ENCODE data around the gene ADGRG6.
"Not testable (repeated sequence)": the region's sequence is repeated elsewhere in the genome, so short reads cannot be mapped to it uniquely, and the experiment has no call there.

Gene ADGRG6

DNA sequence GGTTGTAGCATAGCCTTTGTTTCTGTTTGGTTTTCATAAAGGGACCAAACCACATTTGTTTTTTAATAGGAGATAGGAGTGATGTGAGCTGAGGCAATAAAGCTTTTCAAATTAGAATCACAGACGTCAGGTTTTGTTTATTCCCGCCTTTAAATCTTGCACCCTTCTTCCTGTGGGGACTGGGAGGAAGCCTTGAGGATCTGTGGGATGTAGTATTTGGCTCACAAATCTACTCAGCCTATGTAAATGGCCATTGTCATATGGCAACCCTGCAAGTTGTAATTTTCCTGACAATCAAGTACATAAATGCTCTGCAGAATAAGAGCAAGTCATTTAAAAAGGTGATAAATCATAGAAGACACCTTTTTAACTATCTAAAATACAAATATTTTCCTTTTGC lies 110.4 kb downstream of the ADGRG6 start:
- DNase-seq: no peak
- no peak for ATAC-seq
- no peak overlapping the region for H3K4me3 Mint-ChIP-seq
- no peak overlapping the region for H3K27ac Mint-ChIP-seq
- no peaks in the 10 kb centered on the region for H3K27me3 Mint-ChIP-seq
- no peaks in the 10 kb centered on the region for H3K9me3 Mint-ChIP-seq
- peaks cover 31% of the 10 kb centered on the region for H3K4me1 Mint-ChIP-seq

DNA sequence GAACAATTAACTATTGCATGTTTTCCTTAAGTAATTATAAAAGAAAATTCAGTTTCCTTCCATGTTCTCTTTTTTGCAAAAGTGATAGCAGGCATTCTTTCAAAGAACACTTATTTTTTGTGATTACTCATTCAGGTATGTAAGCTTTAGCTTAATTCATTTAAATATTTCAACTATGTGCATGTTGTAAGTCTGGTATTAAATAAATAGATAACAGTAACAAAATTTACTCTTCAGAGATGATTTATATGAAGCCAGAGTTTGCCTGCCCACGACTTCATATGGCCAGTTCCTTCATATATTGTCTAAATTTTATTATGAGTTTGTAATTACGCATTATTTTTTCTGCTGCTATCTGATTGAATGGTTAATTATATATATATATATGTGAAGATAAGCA lies 110.9 kb downstream of the ADGRG6 start:
- ATAC-seq (no peak), DNase-seq (no peak)
- Mint-ChIP-seq H3K4me3 (no peak overlapping the region), H3K27me3 (no peaks in the 10 kb centered on the region), H3K4me1 (peaks cover 31% of the 10 kb centered on the region), H3K27ac (no peak overlapping the region), H3K9me3 (no peaks in the 10 kb centered on the region)

DNA sequence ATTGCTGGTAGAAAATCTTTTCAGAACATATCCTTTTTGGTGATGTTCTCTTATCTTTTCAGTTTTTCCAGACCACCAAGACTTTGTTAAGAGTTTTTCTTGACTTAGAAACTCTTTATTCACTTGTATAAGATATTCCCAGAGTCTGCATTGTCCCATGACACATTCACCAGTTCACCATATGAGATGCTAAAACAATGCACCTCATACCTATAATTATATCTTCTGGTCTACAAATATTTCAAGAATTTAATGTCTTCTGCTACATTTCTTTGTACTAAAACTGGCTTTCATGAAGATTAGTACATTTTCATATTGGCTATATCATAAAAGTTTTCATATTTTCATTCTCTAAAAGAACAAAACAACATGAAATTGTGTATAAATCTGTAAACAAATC lies 111.3 kb downstream of the ADGRG6 start:
- ATAC-seq: no peak
- Mint-ChIP-seq H3K4me1 (peaks cover 27% of the 10 kb centered on the region), H3K27ac (no peak overlapping the region), H3K9me3 (no peaks in the 10 kb centered on the region), H3K4me3 (no peak overlapping the region), H3K27me3 (no peaks in the 10 kb centered on the region)
- no peak for DNase-seq

DNA sequence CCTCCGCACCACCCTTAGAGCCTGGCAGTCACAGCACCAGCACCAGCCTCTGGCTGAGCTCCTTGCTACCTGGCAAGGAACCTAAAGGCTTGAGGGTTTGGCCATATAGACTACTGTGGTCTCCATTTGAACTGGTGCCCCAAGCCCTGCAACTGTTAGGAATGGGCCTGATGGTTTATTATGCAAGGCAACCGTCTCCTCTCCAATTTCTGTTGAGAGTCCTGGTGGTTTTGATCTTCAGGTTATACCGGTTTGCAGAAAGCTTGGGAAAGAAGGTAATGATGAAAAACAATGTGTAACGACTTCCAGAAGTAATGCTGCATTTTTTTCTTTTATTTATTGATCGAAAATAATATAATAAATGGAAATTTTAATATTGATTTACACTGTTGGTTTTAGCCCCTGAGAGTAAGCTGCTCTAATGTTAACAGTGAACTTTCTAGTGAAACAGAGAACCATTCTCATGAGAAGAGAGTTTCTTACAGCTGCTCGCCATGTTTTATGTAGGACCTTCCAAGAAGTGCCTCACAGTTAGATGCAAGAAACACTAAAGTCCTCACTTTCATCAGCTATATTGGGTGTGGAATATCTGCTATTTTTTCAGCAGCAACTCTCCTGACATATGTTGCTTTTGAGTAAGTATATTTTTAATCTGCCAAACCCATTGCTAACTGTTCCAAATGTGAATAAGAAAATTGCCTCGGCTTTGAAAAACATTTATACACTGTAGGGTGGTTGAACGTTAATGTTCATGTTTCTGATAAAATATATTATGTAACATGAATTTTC lies 112.8 kb downstream of the ADGRG6 start:
- Mint-ChIP-seq H3K9me3 (no peaks in the 10 kb centered on the region), H3K27ac (no peak overlapping the region), H3K27me3 (no peaks in the 10 kb centered on the region), H3K4me1 (peaks cover 22% of the 10 kb centered on the region), H3K4me3 (no peak overlapping the region)
- ATAC-seq: no peak
- DNase-seq: no peak

DNA sequence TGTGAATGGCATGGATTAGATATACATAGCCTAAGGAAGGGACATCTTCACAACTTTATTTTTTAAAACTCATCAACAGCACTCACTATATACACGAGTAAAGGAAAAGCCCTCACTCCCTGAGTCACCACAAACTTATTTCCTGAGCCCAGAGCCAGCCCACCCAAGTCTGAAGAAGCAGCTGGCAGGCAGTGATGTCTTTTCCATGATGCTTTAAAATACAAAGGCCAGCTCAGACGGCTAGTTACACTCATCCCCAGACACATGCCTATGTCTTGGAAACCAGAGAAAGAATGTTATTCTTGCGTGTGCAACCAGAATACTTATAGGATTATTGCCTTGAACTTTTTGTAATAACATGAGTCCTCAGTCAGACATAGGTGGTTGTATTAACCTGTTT lies 114.4 kb downstream of the ADGRG6 start:
- H3K27me3 Mint-ChIP-seq: no peaks in the 10 kb centered on the region
- DNase-seq (no peak), ATAC-seq (no peak)
- H3K4me1 Mint-ChIP-seq: peaks cover 13% of the 10 kb centered on the region
- no peak overlapping the region for H3K27ac Mint-ChIP-seq
- no peaks in the 10 kb centered on the region for H3K9me3 Mint-ChIP-seq
- H3K4me3 Mint-ChIP-seq: no peak overlapping the region

DNA sequence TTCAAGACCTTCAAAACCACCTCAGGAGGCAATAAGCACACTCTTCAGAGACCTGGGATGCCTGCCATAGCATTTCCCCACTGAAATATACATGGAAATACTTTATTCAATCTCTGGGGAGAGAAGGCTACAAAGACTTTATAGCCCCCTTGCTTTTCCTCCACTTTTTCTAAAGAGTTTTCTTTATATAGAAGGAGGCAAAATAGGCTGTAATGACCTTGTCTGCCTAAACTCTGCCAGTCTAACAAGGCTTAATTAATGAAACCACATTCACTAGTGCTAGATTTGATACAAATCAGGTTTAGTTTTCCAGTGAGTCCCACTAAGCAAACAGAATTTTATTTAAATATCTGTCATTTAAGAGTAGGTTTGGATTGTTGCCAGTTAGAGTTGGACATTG lies 114.9 kb downstream of the ADGRG6 start:
- peaks cover 13% of the 10 kb centered on the region for H3K4me1 Mint-ChIP-seq
- H3K27ac Mint-ChIP-seq: no peak overlapping the region
- H3K27me3 Mint-ChIP-seq: no peaks in the 10 kb centered on the region
- no peaks in the 10 kb centered on the region for H3K9me3 Mint-ChIP-seq
- DNase-seq (no peak), ATAC-seq (no peak)
- no peak overlapping the region for H3K4me3 Mint-ChIP-seq

DNA sequence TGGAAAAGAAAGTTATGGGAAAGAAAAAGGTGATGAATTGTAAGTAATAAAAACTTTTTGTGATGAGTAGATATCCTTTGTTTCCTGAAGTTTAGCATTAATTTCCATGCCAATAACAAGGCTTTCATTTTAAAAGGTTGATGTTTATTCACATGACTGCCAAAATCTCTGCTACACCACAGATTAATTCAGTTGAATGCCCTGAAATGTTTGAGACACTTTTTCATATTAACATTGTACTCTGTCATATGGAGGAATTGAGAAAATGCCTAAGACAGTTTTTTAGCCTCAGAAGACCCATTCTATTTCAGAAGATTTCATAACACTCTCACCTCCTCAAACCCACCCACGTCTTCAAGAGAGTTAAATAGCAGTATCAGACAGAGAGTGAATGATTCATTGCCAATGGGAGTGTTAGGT lies 115.5 kb downstream of the ADGRG6 start:
- DNase-seq: no peak
- no peaks in the 10 kb centered on the region for H3K27me3 Mint-ChIP-seq
- no peak for ATAC-seq
- no peak overlapping the region for H3K27ac Mint-ChIP-seq
- H3K4me1 Mint-ChIP-seq: peaks cover 13% of the 10 kb centered on the region
- no peaks in the 10 kb centered on the region for H3K9me3 Mint-ChIP-seq
- no peak overlapping the region for H3K4me3 Mint-ChIP-seq

DNA sequence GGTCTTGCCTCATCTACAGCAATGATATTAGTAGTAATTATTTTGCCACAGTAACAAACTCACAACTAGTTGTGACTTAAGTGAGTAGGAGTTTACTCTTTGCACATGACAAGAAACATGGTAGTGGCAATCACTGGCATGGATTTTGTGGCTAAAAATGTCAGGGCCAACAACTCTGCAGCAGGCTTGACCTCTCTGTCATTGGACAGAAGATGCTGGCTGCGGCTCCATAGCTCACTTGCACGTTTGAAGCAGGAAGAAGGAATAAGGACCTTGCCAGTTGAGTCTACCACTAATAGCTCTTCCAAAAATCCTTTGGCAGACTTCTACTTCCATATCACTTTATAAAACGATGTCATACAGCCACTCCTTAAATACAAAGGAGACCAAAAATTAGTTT lies 117.3 kb downstream of the ADGRG6 start:
- Mint-ChIP-seq H3K4me1 (peaks cover 6% of the 10 kb centered on the region), H3K27me3 (no peaks in the 10 kb centered on the region), H3K27ac (no peak overlapping the region), H3K9me3 (no peaks in the 10 kb centered on the region), H3K4me3 (no peak overlapping the region)
- no peak for DNase-seq
- no peak for ATAC-seq

DNA sequence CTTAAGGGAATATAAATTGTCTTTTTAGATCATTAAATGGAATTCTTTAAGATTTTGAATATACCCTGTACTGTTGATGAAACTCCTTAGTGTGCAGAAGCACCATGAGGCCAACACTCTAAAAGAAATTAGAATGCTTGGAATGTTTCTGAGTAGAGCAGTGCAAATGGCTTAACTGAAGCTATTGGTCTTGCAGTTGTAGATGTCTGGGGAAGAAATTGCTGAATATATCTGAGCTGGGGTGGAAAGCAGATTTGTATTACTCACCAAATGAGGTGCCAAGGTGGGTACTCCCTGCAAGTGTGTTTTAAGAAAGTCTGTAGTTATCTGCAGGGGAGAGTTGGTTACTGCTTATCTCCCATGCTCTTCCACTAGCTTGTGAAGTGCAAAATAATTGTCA lies 119.0 kb downstream of the ADGRG6 start:
- DNase-seq (no peak), ATAC-seq (no peak)
- H3K4me3 Mint-ChIP-seq: no peak overlapping the region
- peaks cover 4 to 6% of the 10 kb centered on the region in 2 donors for H3K9me3 Mint-ChIP-seq
- H3K4me1 Mint-ChIP-seq: peaks cover 6% of the 10 kb centered on the region
- H3K27ac Mint-ChIP-seq: no peak overlapping the region
- H3K27me3 Mint-ChIP-seq: no peaks in the 10 kb centered on the region

DNA sequence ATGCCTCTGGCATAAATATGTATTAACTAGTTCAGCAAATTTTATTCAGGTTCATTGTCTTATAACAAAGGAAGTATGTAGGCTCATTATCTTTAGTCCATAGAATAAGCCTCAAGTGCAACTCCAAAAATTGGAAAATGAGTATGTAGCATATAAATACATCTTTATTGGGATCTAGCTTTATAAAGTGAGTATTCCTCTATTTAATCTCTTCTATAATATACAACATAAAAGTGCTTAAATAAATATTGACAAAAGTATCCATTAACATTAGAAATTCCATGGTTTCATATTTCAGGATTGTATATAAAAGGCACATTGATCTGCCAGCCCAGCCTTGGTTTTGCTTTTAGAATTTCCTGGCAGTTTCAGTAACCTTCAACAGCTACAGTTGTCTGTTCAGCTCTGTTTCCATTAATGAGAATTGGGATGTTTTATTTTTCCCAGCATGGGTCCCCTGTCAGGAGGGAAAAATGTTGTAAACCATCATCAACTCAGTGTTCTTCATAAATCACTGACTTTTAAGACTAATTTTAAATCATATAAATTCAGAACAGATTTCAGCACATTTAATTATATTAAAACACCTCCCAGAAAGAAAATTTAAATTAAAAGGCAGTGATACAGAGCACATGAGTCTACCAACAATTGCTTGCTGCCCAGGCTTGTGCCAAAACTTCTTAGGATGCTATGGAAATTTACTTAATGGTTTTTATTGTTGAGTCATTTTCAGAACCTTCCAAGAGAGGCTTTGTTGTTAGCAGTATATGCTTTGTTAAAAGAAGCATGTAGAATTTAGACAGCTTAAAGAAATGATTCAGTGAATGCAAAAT lies 119.7 kb downstream of the ADGRG6 start:
- DNase-seq (no peak), ATAC-seq (no peak)
- no peaks in the 10 kb centered on the region for H3K4me1 Mint-ChIP-seq
- H3K27ac Mint-ChIP-seq: no peak overlapping the region
- peaks cover 4 to 8% of the 10 kb centered on the region in 2 donors for H3K9me3 Mint-ChIP-seq
- H3K27me3 Mint-ChIP-seq: no peaks in the 10 kb centered on the region
- H3K4me3 Mint-ChIP-seq: no peak overlapping the region

DNA sequence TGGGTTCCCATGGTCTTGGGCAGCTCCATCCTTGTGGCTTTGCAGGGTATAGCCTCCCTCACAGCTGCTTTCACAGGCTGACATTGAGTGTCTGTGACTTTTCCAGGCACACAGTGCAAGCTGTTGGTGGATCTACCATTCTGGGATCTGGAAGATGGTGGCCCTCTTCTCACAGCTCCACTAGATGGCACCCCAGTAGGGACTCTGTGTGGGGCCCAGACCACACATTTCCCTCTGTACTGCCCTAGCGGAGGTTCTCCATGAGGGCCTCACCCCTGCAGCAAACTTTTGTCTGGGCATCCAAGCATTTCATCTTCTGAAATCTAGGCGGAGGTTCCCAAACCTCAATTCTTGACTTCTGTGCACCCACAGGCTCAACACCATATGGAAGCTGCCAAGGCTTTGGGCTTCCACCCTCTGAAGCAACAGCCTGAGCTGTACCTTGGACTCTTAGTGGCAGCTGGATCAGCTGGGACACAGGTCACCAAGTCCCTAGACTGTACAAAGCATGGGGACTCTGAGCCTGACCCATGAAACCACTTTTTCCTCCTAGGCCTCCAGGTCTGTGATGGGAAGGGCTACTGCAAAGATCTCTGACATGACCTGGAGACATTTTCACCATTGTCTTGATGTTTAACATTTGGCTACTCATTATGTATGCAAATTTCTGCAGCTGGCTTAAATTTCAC lies 124.8 kb downstream of the ADGRG6 start:
- not testable (repeated sequence) for ATAC-seq, H3K4me3 Mint-ChIP-seq, DNase-seq, H3K27ac Mint-ChIP-seq, H3K27me3 Mint-ChIP-seq, H3K4me1 Mint-ChIP-seq
- H3K9me3 Mint-ChIP-seq: peaks cover 9 to 15% of the 10 kb centered on the region in 2 donors

DNA sequence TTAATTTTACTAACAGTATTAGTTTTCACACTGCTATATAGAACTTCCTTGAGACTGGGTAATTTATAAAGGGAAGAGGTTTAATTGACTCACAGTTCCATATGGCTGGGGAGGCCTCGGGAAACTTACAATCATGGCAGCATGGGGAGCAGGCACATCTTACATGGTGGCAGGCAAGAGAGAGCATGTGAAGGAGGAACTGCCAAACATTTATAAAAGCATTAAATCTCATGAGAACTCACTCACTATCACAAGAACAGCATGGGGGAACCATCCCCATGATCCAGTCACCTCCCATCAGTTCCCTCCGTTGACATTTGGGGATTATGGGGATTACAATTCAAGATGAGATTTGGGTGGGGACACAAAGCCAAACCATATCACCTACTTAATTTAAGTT lies 126.7 kb downstream of the ADGRG6 start:
- not testable (repeated sequence) for ATAC-seq, H3K27ac Mint-ChIP-seq, H3K4me3 Mint-ChIP-seq, DNase-seq, H3K27me3 Mint-ChIP-seq, H3K4me1 Mint-ChIP-seq
- H3K9me3 Mint-ChIP-seq: peaks cover 9 to 15% of the 10 kb centered on the region in 2 donors

DNA sequence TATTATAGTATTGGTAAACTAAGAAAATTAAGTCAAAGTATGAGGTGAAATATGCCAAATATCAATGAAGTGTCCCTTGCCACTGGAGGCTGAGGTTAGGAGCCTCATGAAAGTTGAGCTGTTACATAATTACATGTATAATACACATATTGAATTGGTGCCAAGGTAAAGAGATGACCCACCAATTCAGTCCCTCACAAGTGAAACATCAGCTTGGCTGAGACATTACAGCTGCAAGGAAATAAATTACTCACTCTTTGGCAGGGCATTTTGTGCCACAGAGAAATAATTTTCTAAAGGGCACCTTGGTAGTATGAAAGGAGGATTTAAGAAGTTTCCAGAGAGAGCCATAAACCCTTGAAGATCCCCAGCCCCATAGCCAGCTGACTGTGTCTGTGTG lies 127.4 kb downstream of the ADGRG6 start:
- Mint-ChIP-seq H3K4me3 (no peak overlapping the region), H3K4me1 (no peaks in the 10 kb centered on the region), H3K27ac (no peak overlapping the region), H3K9me3 (peaks cover 9 to 15% of the 10 kb centered on the region in 2 donors), H3K27me3 (no peaks in the 10 kb centered on the region)
- ATAC-seq (no peak), DNase-seq (no peak)

DNA sequence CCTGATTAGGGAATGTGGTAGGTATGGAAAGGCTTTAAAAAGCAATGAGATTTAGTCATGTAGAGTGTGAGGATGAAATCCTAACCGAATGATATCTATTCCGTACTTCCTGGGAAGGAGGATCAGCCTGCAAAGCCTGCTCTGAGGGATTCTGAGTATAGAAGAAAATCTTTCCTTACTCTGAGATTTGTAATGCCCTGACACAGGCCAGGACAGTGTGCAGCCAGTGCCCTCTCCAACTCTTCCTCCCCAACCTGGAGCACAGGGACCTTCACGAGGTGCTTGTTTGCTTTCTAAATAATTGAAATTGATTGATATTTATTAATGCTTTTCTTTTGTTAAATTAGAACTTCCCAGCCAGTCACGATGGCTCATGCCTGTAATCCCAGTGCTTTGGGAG lies 131.6 kb downstream of the ADGRG6 start:
- H3K9me3 Mint-ChIP-seq: peaks cover 0 to 3% of the 10 kb centered on the region in 2 donors
- H3K27me3 Mint-ChIP-seq: no peaks in the 10 kb centered on the region
- no peak overlapping the region for H3K4me3 Mint-ChIP-seq
- no peak overlapping the region for H3K27ac Mint-ChIP-seq
- DNase-seq (no peak), ATAC-seq (no peak)
- no peaks in the 10 kb centered on the region for H3K4me1 Mint-ChIP-seq

DNA sequence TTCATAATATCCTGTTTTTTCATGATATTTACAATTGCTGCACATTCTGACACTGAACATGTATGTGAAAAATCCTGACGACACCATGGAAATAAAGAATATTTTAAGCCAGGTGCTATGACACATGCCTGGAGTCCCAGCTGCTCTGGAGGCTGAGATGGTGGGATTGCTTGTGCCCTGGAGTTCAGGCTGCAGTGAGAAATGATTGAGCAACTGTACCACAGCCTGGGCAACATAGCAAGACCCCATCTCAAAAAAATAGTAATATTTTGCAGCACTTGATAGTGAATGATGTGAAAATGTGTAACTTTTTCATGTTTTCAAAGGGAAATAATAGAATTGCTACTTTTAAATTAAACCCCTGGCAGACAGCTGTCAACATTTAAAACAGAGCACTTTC lies 137.1 kb downstream of the ADGRG6 start:
- Mint-ChIP-seq H3K27me3 (no peaks in the 10 kb centered on the region), H3K9me3 (no peaks in the 10 kb centered on the region), H3K27ac (no peak overlapping the region), H3K4me3 (no peak overlapping the region), H3K4me1 (no peaks in the 10 kb centered on the region)
- ATAC-seq (no peak), DNase-seq (no peak)
